ENCODE measurements around the gene LSM12. TPM values are rescaled to one million over a fixed set of nuclear protein-coding genes. Genes with fewer than 3 reads are reported as not detected.

The LSM12 gene
- polyA plus RNA-seq, 3 donors, result 24.7 to 65.8 (median 64.4) TPM

DNA sequence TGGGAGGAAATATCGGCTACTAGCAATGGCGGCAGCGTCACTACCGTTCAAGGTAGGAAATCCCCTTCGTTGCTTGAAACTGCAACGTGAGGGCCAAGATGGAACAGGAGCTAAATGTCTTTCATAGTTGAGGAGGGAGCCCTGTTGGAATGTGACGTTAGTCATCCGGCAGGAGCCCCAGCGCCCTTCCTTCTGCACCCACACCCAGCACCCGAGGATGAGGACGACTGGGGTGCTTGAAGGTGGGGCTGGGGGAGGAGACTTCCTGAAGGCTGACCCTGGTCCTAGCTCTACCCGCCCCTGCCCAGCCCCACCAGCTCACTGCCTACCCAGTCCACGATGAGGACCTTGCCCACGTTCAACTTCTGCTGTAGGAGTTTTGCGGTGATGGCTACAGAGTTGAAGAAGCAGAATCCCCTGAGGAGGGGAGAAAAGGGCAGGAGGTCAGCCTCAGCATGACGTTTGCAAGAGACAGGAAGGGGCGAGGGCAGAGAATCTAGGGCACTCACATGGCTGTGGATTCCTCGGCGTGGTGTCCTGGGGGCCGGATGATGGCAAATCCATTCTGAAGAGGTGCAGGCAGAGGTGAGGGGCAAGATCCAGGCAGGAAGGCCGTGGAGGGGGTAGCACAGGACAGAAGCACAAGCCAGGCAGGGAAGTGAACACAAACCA, 15.9 kb upstream of the LSM12 start:
- no peak overlapping the region for H3K4me3 Mint-ChIP-seq
- TF ChIP-seq, protein P1, sequence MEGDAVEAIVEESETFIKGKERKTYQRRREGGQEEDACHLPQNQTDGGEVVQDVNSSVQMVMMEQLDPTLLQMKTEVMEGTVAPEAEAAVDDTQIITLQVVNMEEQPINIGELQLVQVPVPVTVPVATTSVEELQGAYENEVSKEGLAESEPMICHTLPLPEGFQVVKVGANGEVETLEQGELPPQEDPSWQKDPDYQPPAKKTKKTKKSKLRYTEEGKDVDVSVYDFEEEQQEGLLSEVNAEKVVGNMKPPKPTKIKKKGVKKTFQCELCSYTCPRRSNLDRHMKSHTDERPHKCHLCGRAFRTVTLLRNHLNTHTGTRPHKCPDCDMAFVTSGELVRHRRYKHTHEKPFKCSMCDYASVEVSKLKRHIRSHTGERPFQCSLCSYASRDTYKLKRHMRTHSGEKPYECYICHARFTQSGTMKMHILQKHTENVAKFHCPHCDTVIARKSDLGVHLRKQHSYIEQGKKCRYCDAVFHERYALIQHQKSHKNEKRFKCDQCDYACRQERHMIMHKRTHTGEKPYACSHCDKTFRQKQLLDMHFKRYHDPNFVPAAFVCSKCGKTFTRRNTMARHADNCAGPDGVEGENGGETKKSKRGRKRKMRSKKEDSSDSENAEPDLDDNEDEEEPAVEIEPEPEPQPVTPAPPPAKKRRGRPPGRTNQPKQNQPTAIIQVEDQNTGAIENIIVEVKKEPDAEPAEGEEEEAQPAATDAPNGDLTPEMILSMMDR (IDR thresholded peaks at IDR 0.05), result no peak
- Histone ChIP-seq H3K27me3 (ENCODE audit: control insufficient read depth in 2 of 2, insufficient read depth in 2 of 2, low read length in 2 of 2) (no peaks in the 10 kb centered on the region), H3K79me2 (ENCODE audit: insufficient read depth, low read length) (no peaks in the 10 kb centered on the region), H3K4me1 (ENCODE audit: control insufficient read depth in 1 of 2, insufficient read depth in 2 of 2, low read length in 2 of 2) (peaks cover 26 to 32% of the 10 kb centered on the region in 2 donors), H2AFZ (ENCODE audit: insufficient read depth, low read depth, low read length, poor library complexity, severe bottlenecking) (no peak overlapping the region), H3K4me3 (replicated peaks in 1 of 3; ENCODE audit: low read depth in 2 of 3, low read length in 3 of 3) (no peak overlapping the region), H3K9ac (ENCODE audit: insufficient read depth, low read length, poor library complexity, severe bottlenecking) (no peak overlapping the region), H4K20me1 (ENCODE audit: insufficient read depth, low read length) (peaks cover 8% of the 10 kb centered on the region), H3K27ac (ENCODE audit: low read depth in 1 of 2, low read length in 2 of 2) (no peak overlapping the region), H3K36me3 (replicated peaks in 1 of 2; ENCODE audit: control insufficient read depth in 1 of 2, insufficient read depth in 2 of 2, low read length in 2 of 2) (peaks cover 56 to 80% of the 10 kb centered on the region in 2 donors), H3K9me3 (replicated peaks in 1 of 2; ENCODE audit: control insufficient read depth in 1 of 2, insufficient read depth in 1 of 2, low read length in 2 of 2) (no peaks in the 10 kb centered on the region), H3K4me2 (replicated peaks; ENCODE audit: extremely low read depth, low read length, poor library complexity, severe bottlenecking) (no peak overlapping the region)
- WGBS (ENCODE audit: insufficient coverage), result 99% methylated on average over 7 of the region's 21 CpGs
- no peak overlapping the region for H3K27ac Mint-ChIP-seq
- peaks cover 69 to 93% of the 10 kb centered on the region in 2 donors for H3K36me3 Mint-ChIP-seq
- intact Hi-C loops (cut with micrococcal nuclease), result no loop called here
- peaks cover 0 to 5% (median 0%) of the 10 kb centered on the region in 3 donors for H3K27me3 Mint-ChIP-seq (ENCODE audit: low read depth in 3 of 3)
- no peak for DNase-seq
- no peaks in the 10 kb centered on the region for H3K9me3 Mint-ChIP-seq
- peaks cover 27% of the 10 kb centered on the region for H3K4me1 Mint-ChIP-seq

DNA sequence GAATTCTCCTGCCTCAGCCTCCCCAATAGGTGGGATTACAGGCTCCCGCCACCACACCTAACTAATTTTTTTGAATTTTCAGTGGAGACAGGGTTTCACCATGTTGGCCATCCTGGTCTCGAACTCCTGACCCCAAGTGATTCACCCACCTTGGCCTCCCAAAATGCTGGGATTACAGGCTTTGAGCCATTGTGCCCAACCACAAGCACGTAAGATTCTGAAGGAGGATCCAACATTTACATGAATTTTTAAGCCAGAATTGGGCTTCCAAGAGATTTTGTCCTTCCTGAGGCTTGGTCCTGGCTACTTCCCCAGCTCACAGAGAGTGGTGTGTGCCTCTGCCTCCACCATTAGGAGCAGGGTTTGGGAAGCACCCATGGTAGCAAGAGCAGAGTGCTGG, 15.2 kb upstream of the LSM12 start:
- WGBS (ENCODE audit: insufficient coverage), result 100% methylated on average over 2 of the region's 3 CpGs
- H4K20me1 ChIP-seq (ENCODE audit: insufficient read depth, low read length), result peaks cover 9% of the 10 kb centered on the region
- H3K4me1 Mint-ChIP-seq, result peaks cover 34% of the 10 kb centered on the region
- peaks cover 33 to 39% of the 10 kb centered on the region in 2 donors for H3K4me1 ChIP-seq (ENCODE audit: control insufficient read depth in 1 of 2, insufficient read depth in 2 of 2, low read length in 2 of 2)
- no peak overlapping the region for H3K4me2 ChIP-seq (replicated peaks; ENCODE audit: extremely low read depth, low read length, poor library complexity, severe bottlenecking)
- H3K4me3 Mint-ChIP-seq, result no peak overlapping the region
- DNase-seq, result no peak
- no peak overlapping the region for H3K27ac ChIP-seq (ENCODE audit: low read depth in 1 of 2, low read length in 2 of 2)
- peaks cover 56 to 80% of the 10 kb centered on the region in 2 donors for H3K36me3 ChIP-seq (replicated peaks in 1 of 2; ENCODE audit: control insufficient read depth in 1 of 2, insufficient read depth in 2 of 2, low read length in 2 of 2)
- intact Hi-C loops (cut with micrococcal nuclease), result no loop called here
- peaks cover 66 to 89% of the 10 kb centered on the region in 2 donors for H3K36me3 Mint-ChIP-seq
- no peak overlapping the region for H3K9ac ChIP-seq (ENCODE audit: insufficient read depth, low read length, poor library complexity, severe bottlenecking)
- H3K27ac Mint-ChIP-seq, result no peak overlapping the region
- H3K9me3 ChIP-seq (replicated peaks in 1 of 2; ENCODE audit: control insufficient read depth in 1 of 2, insufficient read depth in 1 of 2, low read length in 2 of 2), result no peaks in the 10 kb centered on the region
- no peaks in the 10 kb centered on the region for H3K9me3 Mint-ChIP-seq
- no peaks in the 10 kb centered on the region for H3K27me3 ChIP-seq (ENCODE audit: control insufficient read depth in 2 of 2, insufficient read depth in 2 of 2, low read length in 2 of 2)
- TF ChIP-seq, protein P1 (IDR thresholded peaks at IDR 0.05), result no peak
- no peak overlapping the region for H2AFZ ChIP-seq (ENCODE audit: insufficient read depth, low read depth, low read length, poor library complexity, severe bottlenecking)
- no peaks in the 10 kb centered on the region for H3K79me2 ChIP-seq (ENCODE audit: insufficient read depth, low read length)
- peaks cover 0 to 4% (median 0%) of the 10 kb centered on the region in 3 donors for H3K27me3 Mint-ChIP-seq (ENCODE audit: low read depth in 3 of 3)
- no peak overlapping the region for H3K4me3 ChIP-seq (replicated peaks in 1 of 3; ENCODE audit: low read depth in 2 of 3, low read length in 3 of 3)
